DND-41 (cell line): ENCODE data around the gene TRIM24.

Experiments used
- CTCF ChIP-seq: IDR thresholded peaks from 2 replicates; pipeline ENCODE4 v1.5.1; 2012; ENCODE audit warnings: borderline replicate concordance, low read length, moderate library complexity, mild to moderate bottlenecking; ENCODE audit not compliant: poor library complexity, severe bottlenecking; ENCODE audit errors: extremely low read depth
- EZH2 ChIP-seq: IDR thresholded peaks from 3 replicates; pipeline ENCODE4 v1.6.1; 2012; ENCODE audit warnings: borderline replicate concordance, low read depth, mild to moderate bottlenecking, moderate library complexity, low read length, inconsistent platforms; ENCODE audit not compliant: severe bottlenecking

- TF ChIP-seq CTCF (no peak), EZH2 (no peak)
Observed at GRCh38 chr7:138610671-138611170, 150.7 kb downstream of the TRIM24 start.
